Tibial nerve (tissue), 4 donors: ENCODE measurements around the gene NUF2. TPM values are rescaled to one million over a fixed set of nuclear protein-coding genes. Genes with fewer than 3 reads are reported as not detected.
A peak's percentile ranks its signal among the peaks of the same experiment; 100 is the strongest.
"Not testable (repeated sequence)": the region's sequence is repeated elsewhere in the genome, so short reads cannot be mapped to it uniquely, and the experiment has no call there.

Experiments used
- DNase-seq, 2 donors: peaks; one replicate each; pipeline ENCODE4 v3.0.0-alpha.2; 2019; ENCODE audit warnings: low spot score in 2 of 2
- H3K27ac ChIP-seq, 4 donors: fragments of 200-600 bp; sonication (generic) in 3 of 4; one replicate each; pipeline ENCODE4 v1.5.1; 2017 to 2019; ENCODE audit warnings: mild to moderate bottlenecking in 1 of 4
- H3K27me3 ChIP-seq, 2 donors: fragments of 200-600 bp; sonication (generic) in 1 of 2; one replicate each; pipeline versions ENCODE4 v1.5.1 to v1.6.0; 2017 to 2019
- H3K36me3 ChIP-seq, 3 donors: fragments of 200-600 bp; sonication (generic); one replicate each; pipeline ENCODE4 v1.5.1; 2018 to 2019
- H3K4me1 ChIP-seq, 4 donors: fragments of 200-600 bp; sonication (generic) in 3 of 4; one replicate each; pipeline ENCODE4 v1.5.1; 2017 to 2019
- H3K4me3 ChIP-seq, 4 donors: fragments of 200-600 bp; sonication (generic) in 3 of 4; one replicate each; pipeline ENCODE4 v1.5.1; 2017 to 2019; ENCODE audit warnings: mild to moderate bottlenecking in 1 of 4, moderate library complexity in 1 of 4
- H3K9me3 ChIP-seq, 4 donors: fragments of 200-600 bp; sonication (generic) in 3 of 4; one replicate each; pipeline ENCODE4 v1.5.1; 2017 to 2019
- EP300 ChIP-seq, 2 donors: sonication (generic); formaldehyde crosslinking; IDR thresholded peaks; one replicate each; pipeline ENCODE4 v1.6.1; 2017; ENCODE audit warnings: antibody characterized with exemption in 2 of 2, mild to moderate bottlenecking in 1 of 2
- POLR2A ChIP-seq, 2 donors: fragments of 450-650 bp; IDR thresholded peaks; one replicate each; pipeline ENCODE4 v1.6.1; 2017; ENCODE audit warnings: antibody characterized with exemption in 2 of 2, mild to moderate bottlenecking in 2 of 2, moderate library complexity in 2 of 2
- WGBS, 2 donors: methylation state at CpG; one replicate each; pipeline ENCODE4 v1.1.5; 2018; 5-methylcytosine and 5-hydroxymethylcytosine counted together
- total RNA-seq, 4 donors: library from RNA; depleted of rRNA; stranded (reverse); fragments of >200 nt; gene quantifications; one replicate each; pipeline ENCODE4 v1.1.0, GENCODE V29; 2016
- TF ChIP-seq, protein P1 (sequence below), 5 experiments: fragments of 200-600 bp in 3 of 5; fragments of 450-650 bp in 2 of 5; sonication (generic) in 3 of 5; IDR thresholded peaks; one replicate each; pipeline ENCODE4 v1.5.1; 2016 to 2019; ENCODE audit warnings: antibody characterized with exemption in 5 of 5, mild to moderate bottlenecking in 3 of 5, moderate library complexity in 2 of 5

NUF2 gene
- total RNA-seq, 4 donors from 2014 or later, result 2.0 to 2.1 TPM; not detected in 2

DNA sequence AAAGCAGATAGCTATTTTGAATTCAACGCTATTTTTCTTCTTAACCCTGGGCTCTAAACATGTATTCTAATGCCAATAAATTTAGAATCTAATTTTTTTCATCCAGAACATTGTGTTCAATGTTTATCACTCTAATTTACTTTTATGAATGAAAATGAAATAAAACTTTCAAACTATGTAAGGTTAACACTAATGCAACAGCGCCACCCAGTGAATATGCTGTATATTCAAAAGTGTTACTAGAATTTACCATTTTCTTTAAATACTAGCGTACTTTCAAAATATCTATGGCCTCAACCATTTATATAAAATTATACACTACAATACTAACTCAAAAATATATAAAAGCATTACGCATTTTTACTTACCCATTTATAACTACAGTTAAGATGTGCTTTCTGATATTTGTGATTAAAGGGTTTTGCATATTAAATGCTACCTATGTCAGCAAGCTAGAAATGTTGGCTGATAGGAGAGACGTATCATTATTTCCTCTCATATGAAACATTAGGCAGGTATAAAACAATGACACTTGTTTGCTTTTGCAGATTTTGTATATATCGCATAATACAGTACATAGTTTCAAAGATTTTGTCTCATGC, 5.9 kb upstream of the NUF2 start:
- TF ChIP-seq POLR2A (IDR thresholded peaks at IDR 0.05), result no peak
- TF ChIP-seq, protein P1, sequence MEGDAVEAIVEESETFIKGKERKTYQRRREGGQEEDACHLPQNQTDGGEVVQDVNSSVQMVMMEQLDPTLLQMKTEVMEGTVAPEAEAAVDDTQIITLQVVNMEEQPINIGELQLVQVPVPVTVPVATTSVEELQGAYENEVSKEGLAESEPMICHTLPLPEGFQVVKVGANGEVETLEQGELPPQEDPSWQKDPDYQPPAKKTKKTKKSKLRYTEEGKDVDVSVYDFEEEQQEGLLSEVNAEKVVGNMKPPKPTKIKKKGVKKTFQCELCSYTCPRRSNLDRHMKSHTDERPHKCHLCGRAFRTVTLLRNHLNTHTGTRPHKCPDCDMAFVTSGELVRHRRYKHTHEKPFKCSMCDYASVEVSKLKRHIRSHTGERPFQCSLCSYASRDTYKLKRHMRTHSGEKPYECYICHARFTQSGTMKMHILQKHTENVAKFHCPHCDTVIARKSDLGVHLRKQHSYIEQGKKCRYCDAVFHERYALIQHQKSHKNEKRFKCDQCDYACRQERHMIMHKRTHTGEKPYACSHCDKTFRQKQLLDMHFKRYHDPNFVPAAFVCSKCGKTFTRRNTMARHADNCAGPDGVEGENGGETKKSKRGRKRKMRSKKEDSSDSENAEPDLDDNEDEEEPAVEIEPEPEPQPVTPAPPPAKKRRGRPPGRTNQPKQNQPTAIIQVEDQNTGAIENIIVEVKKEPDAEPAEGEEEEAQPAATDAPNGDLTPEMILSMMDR (IDR thresholded peaks at IDR 0.05), result peak; percentile 57 to 71 (median 59)
- no peak overlapping the region for H3K27ac ChIP-seq
- H3K4me3 ChIP-seq, result no peak overlapping the region
- H3K4me1 ChIP-seq, result peaks cover 0 to 9% (median 0%) of the 10 kb centered on the region in 4 donors
- H3K27me3 ChIP-seq, result no peaks in the 10 kb centered on the region
- peak in 1 of 2 donors; percentile 52 for DNase-seq
- WGBS, 2 donors, result 44 to 52% methylated on average over 6 of the region's 6 CpGs
- peaks cover 0 to 31% (median 0%) of the 10 kb centered on the region in 3 donors for H3K36me3 ChIP-seq
- no peaks in the 10 kb centered on the region for H3K9me3 ChIP-seq

GRCh38 chr1:163320891-163321290, 863 bp upstream of the NUF2 start:
- H3K4me1 ChIP-seq, result peaks cover 0 to 22% (median 5%) of the 10 kb centered on the region in 4 donors
- peak overlapping the region; percentile 18 to 86 (median 62) for H3K27ac ChIP-seq
- no peaks in the 10 kb centered on the region for H3K27me3 ChIP-seq
- no peaks in the 10 kb centered on the region for H3K9me3 ChIP-seq
- DNase-seq, result no peak
- 20 to 23% methylated on average over 3 of the region's 3 CpGs for WGBS, 2 donors
- peak overlapping the region; percentile 48 to 67 (median 57) for H3K4me3 ChIP-seq
- TF ChIP-seq EP300 (IDR thresholded peaks at IDR 0.05) (no peak), POLR2A (IDR thresholded peaks at IDR 0.05) (no peak)
- TF ChIP-seq, protein P1 (IDR thresholded peaks at IDR 0.05), result no peak
- peaks cover 0 to 27% (median 0%) of the 10 kb centered on the region in 3 donors for H3K36me3 ChIP-seq

- 93 to 94% methylated on average over 3 of the region's 3 CpGs for WGBS, 2 donors
- H3K4me1 ChIP-seq, result peaks cover 0 to 22% (median 5%) of the 10 kb centered on the region in 4 donors
- not testable (repeated sequence) for H3K36me3 ChIP-seq, H3K27me3 ChIP-seq, H3K9me3 ChIP-seq, H3K27ac ChIP-seq, DNase-seq, H3K4me3 ChIP-seq
Observed at GRCh38 chr1:163323339-163323738, 1.6 kb downstream of the NUF2 start.

DNA sequence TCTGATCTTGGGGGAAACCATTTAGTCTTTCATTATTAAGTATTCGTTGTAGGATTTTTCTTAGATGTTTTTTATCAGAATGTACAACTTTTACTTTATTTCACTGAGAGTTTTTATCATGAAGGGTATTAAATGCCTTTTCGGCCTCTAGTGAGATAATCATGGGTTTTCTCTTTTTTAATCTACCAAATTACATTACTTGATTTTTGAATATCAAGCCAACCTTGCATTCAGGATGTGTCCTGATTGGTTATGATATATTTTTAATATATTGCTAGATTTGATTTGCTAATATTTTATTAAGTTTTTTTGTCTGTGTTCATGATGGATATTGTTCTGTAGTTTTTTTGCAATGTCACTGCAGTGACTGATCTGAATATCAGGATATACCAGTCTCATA, 9.4 kb downstream of the NUF2 start:
- Histone ChIP-seq H3K27ac (no peak overlapping the region), H3K4me1 (no peaks in the 10 kb centered on the region), H3K9me3 (peaks cover 0 to 6% (median 0%) of the 10 kb centered on the region in 4 donors), H3K4me3 (no peak overlapping the region), H3K36me3 (peaks cover 0 to 9% (median 0%) of the 10 kb centered on the region in 3 donors), H3K27me3 (no peaks in the 10 kb centered on the region)
- no peak for TF ChIP-seq POLR2A (IDR thresholded peaks at IDR 0.05)
- TF ChIP-seq, protein P1 (IDR thresholded peaks at IDR 0.05), result no peak
- TF ChIP-seq EP300 (IDR thresholded peaks at IDR 0.05), result no peak
- WGBS, 2 donors, result 91 to 97% methylated on average over 2 of the region's 2 CpGs
- DNase-seq, result no peak

DNA sequence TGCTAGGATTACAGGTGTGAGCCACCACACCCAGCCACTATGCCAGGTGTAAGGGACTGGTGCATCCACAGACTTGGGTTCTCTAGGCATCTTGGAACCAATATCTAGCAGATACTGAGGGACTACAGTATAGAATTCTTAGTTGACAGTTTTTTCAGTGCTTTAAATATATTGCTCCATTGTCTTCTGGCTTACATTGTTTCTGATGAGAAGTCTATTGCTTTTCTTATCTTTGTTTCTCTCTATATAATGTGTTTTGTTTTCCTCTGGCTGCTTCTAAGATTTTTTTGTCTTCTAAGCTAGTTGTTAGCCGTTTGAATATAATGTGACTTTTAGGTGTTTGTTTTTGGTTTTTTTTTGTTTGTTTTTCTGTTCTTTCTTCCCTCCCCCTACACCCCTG, 13.5 kb downstream of the NUF2 start:
- Histone ChIP-seq H3K4me1 (no peaks in the 10 kb centered on the region), H3K27ac (no peak overlapping the region), H3K4me3 (no peak overlapping the region), H3K9me3 (peaks cover 0 to 6% (median 0%) of the 10 kb centered on the region in 4 donors), H3K27me3 (no peaks in the 10 kb centered on the region), H3K36me3 (peaks cover 0 to 9% (median 0%) of the 10 kb centered on the region in 3 donors)
- TF ChIP-seq, protein P1 (IDR thresholded peaks at IDR 0.05), result no peak
- no peak for TF ChIP-seq EP300 (IDR thresholded peaks at IDR 0.05)
- no peak for TF ChIP-seq POLR2A (IDR thresholded peaks at IDR 0.05)
- no peak for DNase-seq
- WGBS, 2 donors, result 92 to 96% methylated on average over 1 of the region's 1 CpG
